ENCODE data around the gene TLR7. TPM values are rescaled to one million over a fixed set of nuclear protein-coding genes. Genes with fewer than 3 reads are reported as not detected.

TLR7 gene
- total RNA-seq, 2 donors from 2014 or later = 0.22 to 0.24 TPM

- no peaks in the 10 kb centered on the region for H3K27me3 ChIP-seq
- H3K4me1 ChIP-seq = no peaks in the 10 kb centered on the region
- TF ChIP-seq, protein P1, sequence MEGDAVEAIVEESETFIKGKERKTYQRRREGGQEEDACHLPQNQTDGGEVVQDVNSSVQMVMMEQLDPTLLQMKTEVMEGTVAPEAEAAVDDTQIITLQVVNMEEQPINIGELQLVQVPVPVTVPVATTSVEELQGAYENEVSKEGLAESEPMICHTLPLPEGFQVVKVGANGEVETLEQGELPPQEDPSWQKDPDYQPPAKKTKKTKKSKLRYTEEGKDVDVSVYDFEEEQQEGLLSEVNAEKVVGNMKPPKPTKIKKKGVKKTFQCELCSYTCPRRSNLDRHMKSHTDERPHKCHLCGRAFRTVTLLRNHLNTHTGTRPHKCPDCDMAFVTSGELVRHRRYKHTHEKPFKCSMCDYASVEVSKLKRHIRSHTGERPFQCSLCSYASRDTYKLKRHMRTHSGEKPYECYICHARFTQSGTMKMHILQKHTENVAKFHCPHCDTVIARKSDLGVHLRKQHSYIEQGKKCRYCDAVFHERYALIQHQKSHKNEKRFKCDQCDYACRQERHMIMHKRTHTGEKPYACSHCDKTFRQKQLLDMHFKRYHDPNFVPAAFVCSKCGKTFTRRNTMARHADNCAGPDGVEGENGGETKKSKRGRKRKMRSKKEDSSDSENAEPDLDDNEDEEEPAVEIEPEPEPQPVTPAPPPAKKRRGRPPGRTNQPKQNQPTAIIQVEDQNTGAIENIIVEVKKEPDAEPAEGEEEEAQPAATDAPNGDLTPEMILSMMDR (IDR thresholded peaks at IDR 0.05) = no peak
- no peak overlapping the region for H3K4me3 ChIP-seq
- H3K27ac ChIP-seq = no peak overlapping the region
- H3K9me3 ChIP-seq = peaks cover 0 to 7% of the 10 kb centered on the region in 2 donors
- no peak for DNase-seq (ENCODE audit: low spot score)
- H3K36me3 ChIP-seq = no peaks in the 10 kb centered on the region
Measured at GRCh38 chrX:12868747-12869146, 1.9 kb downstream of the TLR7 start.

- no peaks in the 10 kb centered on the region for H3K36me3 ChIP-seq
- H3K27me3 ChIP-seq = no peaks in the 10 kb centered on the region
- no peak overlapping the region for H3K4me3 ChIP-seq
- DNase-seq (ENCODE audit: low spot score) = no peak
- TF ChIP-seq, protein P1 (IDR thresholded peaks at IDR 0.05) = no peak
- no peaks in the 10 kb centered on the region for H3K4me1 ChIP-seq
- H3K27ac ChIP-seq = no peak overlapping the region
- H3K9me3 ChIP-seq = no peaks in the 10 kb centered on the region
Measured at GRCh38 chrX:12871257-12871656, 4.4 kb downstream of the TLR7 start.

DNA sequence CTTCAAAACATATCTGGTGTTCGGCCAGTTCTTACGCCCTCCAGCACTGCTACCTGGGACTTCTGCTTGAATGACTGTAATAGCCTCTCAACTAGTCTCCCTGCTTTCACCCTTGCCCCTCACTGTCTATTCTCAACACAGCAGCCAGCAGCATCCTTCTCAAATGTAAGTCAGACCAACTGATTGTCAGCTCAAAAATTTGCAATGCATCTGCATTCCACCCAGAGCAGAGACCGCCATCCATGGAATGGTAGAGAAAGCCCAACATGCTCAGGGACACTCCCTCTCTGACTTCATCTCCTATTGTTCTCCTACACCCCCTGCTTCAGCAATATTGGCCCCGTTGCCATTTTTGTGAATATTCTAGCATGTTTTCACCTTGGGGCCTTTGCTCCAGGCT is 5.9 kb downstream of the TLR7 start:
- H3K4me1 ChIP-seq = no peaks in the 10 kb centered on the region
- no peaks in the 10 kb centered on the region for H3K9me3 ChIP-seq
- no peaks in the 10 kb centered on the region for H3K36me3 ChIP-seq
- no peaks in the 10 kb centered on the region for H3K27me3 ChIP-seq
- H3K27ac ChIP-seq = no peak overlapping the region
- no peak overlapping the region for H3K4me3 ChIP-seq
- TF ChIP-seq, protein P1 (IDR thresholded peaks at IDR 0.05) = no peak
- DNase-seq (ENCODE audit: low spot score) = no peak

GRCh38 chrX:12874581-12874980 is 7.7 kb downstream of the TLR7 start:
- Histone ChIP-seq H3K36me3 (no peaks in the 10 kb centered on the region), H3K27ac (no peak overlapping the region), H3K9me3 (no peaks in the 10 kb centered on the region), H3K4me3 (no peak overlapping the region), H3K27me3 (no peaks in the 10 kb centered on the region), H3K4me1 (no peaks in the 10 kb centered on the region)
- DNase-seq (ENCODE audit: low spot score) = no peak
- TF ChIP-seq, protein P1 (IDR thresholded peaks at IDR 0.05) = no peak

- no peaks in the 10 kb centered on the region for H3K4me1 ChIP-seq
- no peak for DNase-seq (ENCODE audit: low spot score)
- no peak overlapping the region for H3K27ac ChIP-seq
- no peaks in the 10 kb centered on the region for H3K9me3 ChIP-seq
- TF ChIP-seq, protein P1 (IDR thresholded peaks at IDR 0.05) = no peak
- no peaks in the 10 kb centered on the region for H3K36me3 ChIP-seq
- H3K27me3 ChIP-seq = no peaks in the 10 kb centered on the region
- H3K4me3 ChIP-seq = no peak overlapping the region
Measured at GRCh38 chrX:12877386-12877785, 10.5 kb downstream of the TLR7 start.

- DNase-seq (ENCODE audit: low spot score) = no peak
- Histone ChIP-seq H3K27ac (no peak overlapping the region), H3K9me3 (no peaks in the 10 kb centered on the region), H3K27me3 (no peaks in the 10 kb centered on the region), H3K4me3 (no peak overlapping the region), H3K36me3 (no peaks in the 10 kb centered on the region), H3K4me1 (no peaks in the 10 kb centered on the region)
- TF ChIP-seq, protein P1 (IDR thresholded peaks at IDR 0.05) = no peak
Measured at GRCh38 chrX:12878536-12878935, 11.7 kb downstream of the TLR7 start.
